NOMO-1 treated with dmso at 0.1 percent for 144 hours (cell line): ENCODE results near the gene RNLS.

ENCODE experiments used
- DNase-seq: peaks from one replicate; lab custom pipeline; 2025; ENCODE audit not compliant: unreplicated experiment; lab: John Stamatoyannopoulos, UW

RNLS gene

DNA sequence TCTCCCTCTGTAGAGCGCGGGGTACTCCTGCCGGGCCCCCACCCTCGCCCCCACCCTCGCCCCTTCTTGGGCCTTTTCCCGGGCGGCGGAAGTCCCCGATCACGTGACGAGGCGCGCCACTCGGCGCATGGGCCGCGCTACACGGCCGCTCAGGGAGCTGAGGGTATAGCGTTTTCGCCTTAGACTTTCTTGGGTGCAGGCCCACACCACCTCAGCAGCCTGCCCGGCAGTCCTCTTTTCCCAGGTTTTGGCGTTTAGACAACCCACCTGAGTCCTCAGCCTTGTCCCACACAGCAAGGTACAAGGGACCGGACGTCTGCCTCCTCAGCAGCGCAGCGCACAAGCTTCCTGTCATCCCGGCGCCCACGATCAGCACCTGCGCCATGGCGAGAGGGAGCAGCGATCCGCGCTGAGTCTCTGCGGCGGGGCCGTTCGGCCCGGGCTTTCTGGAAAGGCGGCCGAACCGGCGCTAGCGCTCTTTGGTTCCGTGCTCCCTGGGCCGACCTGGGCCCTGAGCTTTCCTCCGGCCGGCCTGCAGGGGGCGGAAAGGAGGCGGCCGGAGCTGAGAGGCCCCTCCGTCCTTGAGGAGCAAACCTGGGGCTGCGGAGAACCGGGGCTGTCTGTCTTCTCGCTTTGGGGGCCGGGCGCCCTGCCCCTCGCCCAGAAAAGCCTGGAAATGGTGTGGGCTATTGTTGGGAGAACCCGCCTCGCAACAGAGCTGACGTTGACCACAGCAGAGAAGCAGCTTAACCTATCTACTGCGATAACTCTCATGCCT lies at the start of gene RNLS:
TSS of gene RNLS (minus strand) at position 513 of the 778 bp plus-strand sequence.
- DNase-seq: peak; percentile 62

DNA sequence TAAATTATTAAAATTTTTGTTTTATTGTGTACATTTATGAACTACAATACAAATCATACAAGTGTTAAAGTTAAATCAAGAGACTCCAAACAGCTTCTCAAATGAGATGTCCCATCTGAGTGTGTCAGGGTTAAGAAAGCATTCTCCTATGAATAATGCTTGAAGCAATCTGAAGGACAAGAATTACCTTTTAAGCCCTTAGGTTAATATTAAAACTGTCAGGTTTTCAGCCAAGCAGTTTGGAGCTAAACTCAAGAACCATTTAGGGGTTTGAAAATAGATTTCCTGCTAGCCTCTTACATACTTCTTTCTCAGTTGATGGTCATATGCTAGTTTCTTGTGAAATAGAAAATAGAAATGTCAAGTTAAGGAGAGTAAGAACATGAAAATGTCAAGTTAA lies 41.7 kb upstream of the RNLS start:
- no peak for DNase-seq

- no peak for DNase-seq
These were observed 40.7 kb upstream of the RNLS start for GRCh38 chr10:88623835-88624234.

DNA sequence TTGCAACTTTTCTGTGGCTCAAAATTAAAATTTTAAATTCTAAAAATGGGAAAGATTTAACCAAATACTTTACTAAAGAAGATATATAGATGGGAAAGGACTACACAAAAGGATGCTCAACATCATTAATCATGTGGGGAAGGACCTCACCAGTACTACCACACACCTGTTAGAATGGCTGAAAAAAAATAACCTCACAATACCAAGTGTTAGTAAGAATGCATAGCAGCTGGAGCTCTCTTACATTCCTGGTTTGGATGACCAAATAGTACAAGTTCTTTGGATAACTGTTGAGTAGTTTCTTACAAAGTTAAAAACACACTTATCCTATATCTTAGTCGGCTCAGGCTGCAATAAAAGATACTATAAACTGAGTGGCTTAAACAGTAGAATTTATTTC lies 37.3 kb upstream of the RNLS start:
- DNase-seq: no peak

- no peak for DNase-seq
These were observed 35.4 kb upstream of the RNLS start for GRCh38 chr10:88618496-88618895.

GRCh38 chr10:88617772-88618300 lies 34.7 kb upstream of the RNLS start:
- no peak for DNase-seq

GRCh38 chr10:88616250-88616977 lies 33.3 kb upstream of the RNLS start:
- DNase-seq: no peak

DNA sequence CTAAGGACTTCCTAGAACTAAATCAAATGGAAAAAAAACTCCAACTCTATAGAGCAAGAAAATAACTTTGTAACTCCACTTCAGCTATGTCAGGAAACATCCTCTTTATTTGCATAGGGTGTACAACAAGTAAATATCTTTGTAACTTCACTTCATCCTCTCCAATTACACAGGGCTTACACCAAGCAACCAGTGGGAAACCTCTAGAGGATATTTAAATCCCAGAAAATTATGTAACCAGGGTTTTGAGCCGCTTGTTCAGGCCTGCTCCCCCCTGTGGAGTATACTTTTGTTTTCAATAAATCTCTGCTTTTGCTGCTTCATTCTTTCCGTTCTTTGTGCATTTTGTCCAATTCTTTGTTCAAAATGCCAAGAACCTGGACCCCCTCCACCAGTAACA lies 25.7 kb upstream of the RNLS start:
- DNase-seq: no peak

- DNase-seq: no peak
These were observed 25.1 kb upstream of the RNLS start for GRCh38 chr10:88608052-88608732.

GRCh38 chr10:88598055-88598454 lies 14.9 kb upstream of the RNLS start:
- DNase-seq: peak; percentile 91

DNA sequence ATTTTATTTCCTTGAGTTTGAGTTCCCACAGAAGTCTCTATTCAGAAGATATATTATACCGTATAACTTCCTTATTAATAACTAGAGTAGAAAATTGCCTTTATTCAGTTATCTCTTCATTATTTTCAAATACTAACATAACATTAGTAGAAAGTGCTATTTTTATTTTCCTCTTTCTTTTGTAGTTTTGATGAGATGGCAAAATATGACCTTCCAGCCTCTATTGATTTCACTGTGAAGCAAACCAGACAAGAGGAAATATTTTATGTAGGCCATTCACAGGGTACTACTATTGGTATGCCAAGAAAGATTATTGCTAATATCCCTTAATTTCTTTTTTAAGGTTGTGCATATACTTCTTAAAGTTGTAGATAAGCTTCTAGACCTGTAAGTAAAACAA lies 11.4 kb upstream of the RNLS start:
- no peak for DNase-seq

DNA sequence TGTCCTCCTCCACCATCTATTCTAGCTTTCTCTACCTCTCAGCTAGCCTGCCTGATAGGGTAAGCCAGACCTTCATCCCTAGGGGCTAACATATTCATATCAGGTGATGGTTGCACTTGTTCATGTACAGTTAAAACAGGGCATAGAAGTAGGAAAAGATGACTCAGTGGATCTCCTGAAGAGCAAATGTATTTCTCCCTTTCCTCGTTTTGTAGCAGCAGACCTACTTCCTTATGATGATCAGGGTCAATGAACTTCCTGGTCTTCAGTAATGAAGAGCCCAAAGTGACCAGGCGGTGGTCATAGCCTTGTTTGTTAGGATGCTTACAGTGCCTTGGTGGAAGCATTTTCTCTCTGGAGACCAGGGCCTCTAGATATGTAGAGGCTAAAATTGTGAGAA lies 9.8 kb upstream of the RNLS start:
- no peak for DNase-seq

- DNase-seq: no peak
These were observed 9.3 kb upstream of the RNLS start for GRCh38 chr10:88592381-88592780.

DNA sequence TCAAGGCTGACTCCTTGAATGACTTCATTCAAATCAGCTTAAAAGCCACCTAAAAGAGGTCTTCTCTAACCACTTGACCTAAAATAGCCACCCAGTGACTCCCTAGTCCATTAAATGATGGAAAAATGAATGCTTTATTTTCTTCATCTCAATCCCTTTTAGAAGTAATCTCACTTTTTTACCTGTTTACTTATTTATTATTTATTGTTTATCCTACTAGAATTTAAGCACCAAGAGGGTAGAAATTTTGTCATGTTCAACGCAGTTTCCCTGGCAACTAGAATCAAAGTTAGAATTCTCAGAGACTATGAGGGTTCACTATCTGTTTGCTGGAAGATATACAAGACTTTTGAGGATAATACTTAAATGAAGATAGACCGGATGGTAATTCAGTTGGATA lies 3.3 kb upstream of the RNLS start, which contains the start of gene LIPJ:
TSS of gene LIPJ (plus strand) at position 301 of the 400 bp plus-strand sequence. CDS start 3,926 bp downstream, outside the sequence.
- no peak for DNase-seq

- DNase-seq: no peak
These were observed 453 bp upstream of the RNLS start for GRCh38 chr10:88583584-88583957.

GRCh38 chr10:88582411-88582805 lies 710 bp downstream of the RNLS start:
- DNase-seq: no peak

- no peak for DNase-seq
These were observed 18.0 kb downstream of the RNLS start for GRCh38 chr10:88565072-88565471.

GRCh38 chr10:88562152-88562551 lies 21.0 kb downstream of the RNLS start:
- DNase-seq: no peak

DNA sequence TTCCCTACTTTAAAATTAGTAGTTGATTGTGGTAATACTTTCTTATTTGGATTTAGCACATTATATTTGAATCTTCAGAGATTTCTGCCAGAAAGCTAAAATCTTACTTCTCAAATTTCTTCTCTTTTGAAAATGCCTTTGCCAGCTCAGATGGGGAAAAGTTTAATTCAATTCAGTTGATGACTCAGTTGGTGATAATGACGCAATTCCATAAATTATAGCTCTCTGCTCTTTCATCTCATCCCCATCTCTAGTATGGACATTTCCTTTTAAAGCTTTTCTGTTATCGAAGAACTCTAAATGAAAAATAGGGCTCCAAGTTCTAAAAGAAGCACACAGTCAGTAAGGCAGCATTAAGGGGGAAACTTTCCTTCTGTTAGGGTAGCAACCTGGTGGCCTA lies 25.5 kb downstream of the RNLS start:
- no peak for DNase-seq

- no peak for DNase-seq
These were observed 25.9 kb downstream of the RNLS start for GRCh38 chr10:88557256-88557655.

GRCh38 chr10:88555190-88555908 lies 27.8 kb downstream of the RNLS start:
- DNase-seq: peak; percentile 50
